K562 (cell line): ENCODE data around the gene MME. TPM values are rescaled to one million over a fixed set of nuclear protein-coding genes. Genes with fewer than 3 reads are reported as not detected.

Experiments used
- AFF4 ChIP-seq: sonication (generic); formaldehyde crosslinking; IDR thresholded peaks from 2 replicates; pipeline ENCODE4 v1.8.0; 2023; ENCODE audit warnings: mild to moderate bottlenecking, missing genetic modification reagents
- HOMEZ ChIP-seq: fragments of 250-450 bp; sonication (Bioruptor Pico); IDR thresholded peaks from 2 replicates; pipeline ENCODE4 v1.4.0; 2020; ENCODE audit warnings: mild to moderate bottlenecking, moderate library complexity
- MYBL2 ChIP-seq, 2 experiments: fragments of 450-650 bp in 1 of 2; sonication (generic) in 1 of 2; formaldehyde crosslinking in 1 of 2; IDR thresholded peaks; 2 replicates each; pipeline versions ENCODE4 v1.6.1 to v1.8.1; 2017 to 2022; ENCODE audit warnings: borderline replicate concordance in 1 of 2, inconsistent platforms in 1 of 2, low read depth in 1 of 2, mild to moderate bottlenecking in 1 of 2, missing genetic modification reagents in 1 of 2, moderate library complexity in 1 of 2
- NFRKB ChIP-seq: fragments of 450-650 bp; IDR thresholded peaks from 2 replicates; pipeline ENCODE4 v1.6.1; 2016; ENCODE audit warnings: low read depth
- PBX2 ChIP-seq, 2 experiments: IDR thresholded peaks in 1 of 2; conservative IDR thresholded peaks in 1 of 2; 2 replicates each; pipeline ENCODE4 v1.6.1; 2016; ENCODE audit warnings: low read depth in 2 of 2, mild to moderate bottlenecking in 1 of 2, missing compliant biosample characterization in 1 of 2, missing genetic modification characterization in 1 of 2, moderate library complexity in 1 of 2
- polyA plus RNA-seq, 8 experiments: library from polyadenylated mRNA; depleted of rRNA in 4 of 8; stranded (reverse) in 5 of 8; unstranded in 3 of 8; fragments of >200 nt; fragmentation: Nextera tagmentation in 2 of 8; fragmentation: Illumina TruSeq in 1 of 8; extraction: Ambion mirVana in 2 of 8; extraction: Trizol in 1 of 8; gene quantifications; 2 replicates each; pipeline versions ENCODE4 v1.2.1 to v1.2.3, GENCODE V29; 2011 to 2014; ENCODE audit warnings: inconsistent platforms in 1 of 8, missing spikeins in 1 of 8
- total RNA-seq, 7 experiments: library from RNA; depleted of rRNA in 6 of 7; stranded (reverse); fragments of >200 nt in 6 of 7; fragmentation: Illumina TruSeq in 2 of 7; extraction: Trizol in 2 of 7; gene quantifications; 2 replicates each; pipeline versions ENCODE4 v1.2.1 to v1.2.3, GENCODE V29; 2011 to 2021; ENCODE audit warnings: low replicate concordance in 1 of 7

MME gene
- total and polyA plus RNA-seq, 9 of the 15 experiments (the other 6 are each of a cell fraction or from before 2014, with no cell fraction given), result 0.80 to 8.6 (median 2.5) TPM

- no peak for TF ChIP-seq PBX2 (CRISPR knock-in tag; IDR thresholded peaks at IDR 0.05; ENCODE audit: low read depth)
- no peak for TF ChIP-seq PBX2 (tag; conservative IDR thresholded peaks at IDR 0.05; ENCODE audit: low read depth)
- TF ChIP-seq NFRKB, result no peak
- TF ChIP-seq HOMEZ (CRISPR knock-in tag), result no peak
- no peak for TF ChIP-seq MYBL2 (IDR thresholded peaks at IDR 0.05; ENCODE audit: low read depth)
- TF ChIP-seq MYBL2 (CRISPR knock-in tag; IDR thresholded peaks at IDR 0.05; ENCODE audit: borderline replicate concordance), result no peak
- TF ChIP-seq AFF4 (CRISPR knock-in tag), result no peak
Measured at GRCh38 chr3:155031186-155031585, 48.9 kb upstream of the MME start (continued).
